Fibroblast of lung (primary cell): ENCODE results near the gene SLC4A2. TPM values are rescaled to one million over a fixed set of nuclear protein-coding genes. Genes with fewer than 3 reads are reported as not detected.

Source experiments
- DNase-seq, 2 donors: peaks; one replicate each; pipeline versions ENCODE4 v3.0.0 to v3.0.0-alpha.2; 2010; ENCODE audit warnings: low read depth in 2 of 2
- H2AFZ ChIP-seq: 2 replicates; pipeline ENCODE4 v1.5.1; 2012; ENCODE audit warnings: low read length, control low read depth, inconsistent platforms
- H3K27ac ChIP-seq: 2 replicates; pipeline ENCODE4 v1.5.1; 2011; ENCODE audit warnings: low read length, control low read depth; ENCODE audit not compliant: insufficient read depth
- H3K27me3 ChIP-seq: 2 replicates; pipeline ENCODE4 v1.5.1; 2011; ENCODE audit warnings: mild to moderate bottlenecking, low read length; ENCODE audit not compliant: control insufficient read depth, insufficient read depth
- H3K36me3 ChIP-seq: 2 replicates; pipeline ENCODE4 v1.5.1; 2011; ENCODE audit warnings: low read length; ENCODE audit not compliant: control insufficient read depth, insufficient read depth
- H3K4me1 ChIP-seq: 2 replicates; pipeline ENCODE4 v1.5.1; 2011; ENCODE audit warnings: low read length; ENCODE audit not compliant: control insufficient read depth, insufficient read depth; ENCODE audit errors: extremely low read depth
- H3K4me2 ChIP-seq: 2 replicates; pipeline ENCODE4 v1.5.1; 2011; ENCODE audit warnings: low read length, control low read depth; ENCODE audit not compliant: insufficient read depth; ENCODE audit errors: extremely low read depth
- H3K4me3 ChIP-seq, 4 experiments: fragments of 200-600 bp in 1 of 4; sonication (generic) in 1 of 4; replicated peaks in 1 of 4; 2 replicates each; pipeline ENCODE4 v1.5.1; 2011 to 2016; ENCODE audit warnings: low read length in 4 of 4, low read depth in 3 of 4, mild to moderate bottlenecking in 3 of 4, control low read depth in 2 of 4, inconsistent platforms in 1 of 4, mixed read lengths in 1 of 4; ENCODE audit not compliant: insufficient read depth in 1 of 4; ENCODE audit errors: control extremely low read depth in 1 of 4
- H3K79me2 ChIP-seq: 2 replicates; pipeline ENCODE4 v1.5.1; 2012; ENCODE audit warnings: mild to moderate bottlenecking, low read length, inconsistent platforms; ENCODE audit not compliant: control insufficient read depth, insufficient read depth
- H3K9ac ChIP-seq: 2 replicates; pipeline ENCODE4 v1.5.1; 2011; ENCODE audit warnings: mild to moderate bottlenecking, low read length, control low read depth; ENCODE audit not compliant: insufficient read depth
- H3K9me3 ChIP-seq: 2 replicates; pipeline ENCODE4 v1.5.1; 2012; ENCODE audit warnings: low read depth, low read length; ENCODE audit not compliant: control insufficient read depth, insufficient read depth
- H4K20me1 ChIP-seq: 2 replicates; pipeline ENCODE4 v1.5.1; 2011; ENCODE audit warnings: low read length; ENCODE audit not compliant: control insufficient read depth, insufficient read depth; ENCODE audit errors: extremely low read depth
- EZH2 ChIP-seq: IDR thresholded peaks from 2 replicates; pipeline ENCODE4 v1.5.1; 2012; ENCODE audit warnings: low read length, control low read depth, mild to moderate bottlenecking; ENCODE audit errors: missing control alignments
- polyA plus RNA-seq, 2 donors: library from polyadenylated mRNA; depleted of rRNA in 1 of 2; stranded (reverse) in 1 of 2; unstranded in 1 of 2; fragments of >200 nt; gene quantifications; 2 replicates each; pipeline ENCODE4 v1.2.1, GENCODE V29; 2011 to 2012; ENCODE audit warnings: missing spikeins in 1 of 2
- total RNA-seq: library from RNA; depleted of rRNA; stranded (reverse); fragments of >200 nt; gene quantifications from 2 replicates; pipeline ENCODE4 v1.2.1, GENCODE V29; 2014
- TF ChIP-seq, protein P1 (sequence below), 2 donors: IDR thresholded peaks in 1 of 2; conservative IDR thresholded peaks in 1 of 2; 1 replicate in 1 of 2; 2 replicates in 1 of 2; pipeline ENCODE4 v1.5.1; 2011 to 2012; ENCODE audit warnings: low read length in 2 of 2, control low read depth in 1 of 2, inconsistent platforms in 1 of 2, low read depth in 1 of 2, mild to moderate bottlenecking in 1 of 2

The SLC4A2 gene
- total and polyA plus RNA-seq, 2 donors (not counting 1 experiment from before 2014, with no cell fraction given) = 30.5 to 61.8 TPM

DNA sequence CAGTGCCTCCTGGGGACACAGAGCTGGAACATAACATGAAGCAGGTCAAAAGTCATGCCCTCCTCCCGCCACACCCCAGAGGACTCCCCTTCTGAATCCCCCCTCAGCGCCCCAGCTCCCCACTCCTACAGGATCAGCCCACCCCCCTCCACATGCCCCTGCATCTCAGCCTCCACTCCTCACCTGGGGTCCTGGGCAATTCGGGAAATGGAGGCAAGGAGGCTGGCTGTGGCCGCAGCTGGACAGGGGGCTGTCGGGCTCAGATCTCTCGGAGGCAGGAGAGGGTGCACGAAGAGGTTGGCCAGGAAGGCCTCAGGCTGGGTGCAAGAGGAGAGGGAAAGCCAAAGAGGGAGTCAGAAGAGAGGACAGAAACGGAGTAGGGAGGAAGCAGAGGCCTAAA is 42.9 kb upstream of the SLC4A2 start:
- no peak for TF ChIP-seq EZH2
- TF ChIP-seq, protein P1, sequence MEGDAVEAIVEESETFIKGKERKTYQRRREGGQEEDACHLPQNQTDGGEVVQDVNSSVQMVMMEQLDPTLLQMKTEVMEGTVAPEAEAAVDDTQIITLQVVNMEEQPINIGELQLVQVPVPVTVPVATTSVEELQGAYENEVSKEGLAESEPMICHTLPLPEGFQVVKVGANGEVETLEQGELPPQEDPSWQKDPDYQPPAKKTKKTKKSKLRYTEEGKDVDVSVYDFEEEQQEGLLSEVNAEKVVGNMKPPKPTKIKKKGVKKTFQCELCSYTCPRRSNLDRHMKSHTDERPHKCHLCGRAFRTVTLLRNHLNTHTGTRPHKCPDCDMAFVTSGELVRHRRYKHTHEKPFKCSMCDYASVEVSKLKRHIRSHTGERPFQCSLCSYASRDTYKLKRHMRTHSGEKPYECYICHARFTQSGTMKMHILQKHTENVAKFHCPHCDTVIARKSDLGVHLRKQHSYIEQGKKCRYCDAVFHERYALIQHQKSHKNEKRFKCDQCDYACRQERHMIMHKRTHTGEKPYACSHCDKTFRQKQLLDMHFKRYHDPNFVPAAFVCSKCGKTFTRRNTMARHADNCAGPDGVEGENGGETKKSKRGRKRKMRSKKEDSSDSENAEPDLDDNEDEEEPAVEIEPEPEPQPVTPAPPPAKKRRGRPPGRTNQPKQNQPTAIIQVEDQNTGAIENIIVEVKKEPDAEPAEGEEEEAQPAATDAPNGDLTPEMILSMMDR (conservative IDR thresholded peaks at IDR 0.05 in 1 of 2, IDR thresholded peaks at IDR 0.05 in 1 of 2; ENCODE audit: low read depth in 1 of 2, low read length in 2 of 2) = no peak
- Histone ChIP-seq H2AFZ (no peak overlapping the region), H3K4me1 (peaks cover 4% of the 10 kb centered on the region), H3K36me3 (no peaks in the 10 kb centered on the region), H4K20me1 (no peaks in the 10 kb centered on the region), H3K4me3 (no peak overlapping the region), H3K4me2 (no peak overlapping the region), H3K9ac (no peak overlapping the region), H3K79me2 (no peaks in the 10 kb centered on the region), H3K27me3 (peaks cover 35% of the 10 kb centered on the region), H3K9me3 (no peaks in the 10 kb centered on the region), H3K27ac (no peak overlapping the region)
- no peak for DNase-seq

GRCh38 chr7:151016942-151017341 is 42.4 kb upstream of the SLC4A2 start:
- Histone ChIP-seq H3K4me2 (no peak overlapping the region), H3K27me3 (peaks cover 36% of the 10 kb centered on the region), H3K79me2 (no peaks in the 10 kb centered on the region)

DNA sequence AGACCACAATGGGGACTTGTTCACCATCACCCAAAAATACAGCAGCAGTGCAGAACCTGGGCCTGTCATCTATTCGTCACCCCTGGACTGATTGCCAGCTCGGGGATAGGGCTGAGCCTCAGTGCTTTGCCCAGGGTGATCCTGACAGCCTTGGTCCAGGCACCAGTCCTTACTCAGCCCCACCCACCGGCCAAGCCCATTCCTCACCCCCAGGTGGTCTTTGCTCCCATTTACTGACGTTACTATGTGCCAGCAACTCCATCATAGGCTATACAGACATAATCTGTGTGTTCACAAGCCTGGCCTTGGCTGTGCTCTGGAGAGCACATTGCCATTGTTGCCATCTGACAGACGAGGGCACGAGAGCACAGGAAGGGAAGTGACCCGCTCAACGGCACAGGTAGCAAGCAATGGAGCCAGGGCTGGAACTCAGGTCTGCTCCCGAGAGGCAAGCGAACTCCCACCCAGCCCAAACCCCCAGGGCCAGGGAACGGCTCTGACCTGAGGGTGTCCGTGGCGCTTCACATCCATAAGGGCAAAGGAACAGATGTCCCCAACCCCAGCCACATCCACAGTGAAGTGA is 41.9 kb upstream of the SLC4A2 start:
- peaks cover 38% of the 10 kb centered on the region for H3K27me3 ChIP-seq
- no peak overlapping the region for H3K4me3 ChIP-seq
- no peaks in the 10 kb centered on the region for H3K79me2 ChIP-seq
- no peak overlapping the region for H3K4me2 ChIP-seq
- peaks cover 4% of the 10 kb centered on the region for H3K4me1 ChIP-seq
- no peaks in the 10 kb centered on the region for H3K36me3 ChIP-seq
- H4K20me1 ChIP-seq = no peaks in the 10 kb centered on the region
- TF ChIP-seq EZH2 = no peak
- TF ChIP-seq, protein P1 (conservative IDR thresholded peaks at IDR 0.05 in 1 of 2, IDR thresholded peaks at IDR 0.05 in 1 of 2; ENCODE audit: low read depth in 1 of 2, low read length in 2 of 2) = no peak
- H2AFZ ChIP-seq = no peak overlapping the region
- no peak overlapping the region for H3K27ac ChIP-seq
- no peaks in the 10 kb centered on the region for H3K9me3 ChIP-seq
- DNase-seq = no peak
- H3K9ac ChIP-seq = no peak overlapping the region

More at GRCh38 chr7:151016942-151017341, 42.4 kb upstream of the SLC4A2 start:
- H3K9ac ChIP-seq = no peak overlapping the region
- no peaks in the 10 kb centered on the region for H4K20me1 ChIP-seq
- TF ChIP-seq, protein P1 (conservative IDR thresholded peaks at IDR 0.05 in 1 of 2, IDR thresholded peaks at IDR 0.05 in 1 of 2; ENCODE audit: low read depth in 1 of 2, low read length in 2 of 2) = no peak
- TF ChIP-seq EZH2 = no peak
- no peak for DNase-seq
- no peaks in the 10 kb centered on the region for H3K9me3 ChIP-seq
- H3K4me3 ChIP-seq = no peak overlapping the region
- H2AFZ ChIP-seq = no peak overlapping the region
- peaks cover 4% of the 10 kb centered on the region for H3K4me1 ChIP-seq
- no peaks in the 10 kb centered on the region for H3K36me3 ChIP-seq
- H3K27ac ChIP-seq = no peak overlapping the region
